Measurements from ENCODE around the gene POLE4. TPM values are rescaled to one million over a fixed set of nuclear protein-coding genes. Genes with fewer than 3 reads are reported as not detected.

POLE4 gene
- total and polyA plus RNA-seq, 7 donors: 26.7 to 147 (median 51.7) TPM

GRCh38 chr2:74966887-74967286 lies 8.4 kb downstream of the POLE4 start:
- Histone ChIP-seq H3K4me1 (no peaks in the 10 kb centered on the region), H3K27me3 (no peaks in the 10 kb centered on the region), H3K27ac (no peak overlapping the region), H3K4me3 (no peak overlapping the region), H3K9me3 (no peaks in the 10 kb centered on the region), H3K36me3 (peaks cover 0 to 46% (median 5%) of the 10 kb centered on the region in 4 donors)
- DNase-seq: no peak
- 82 to 95% methylated on average over 1 of the region's 1 CpG for WGBS, 2 donors
- TF ChIP-seq POLR2A (IDR thresholded peaks at IDR 0.05) (no peak), EP300 (IDR thresholded peaks at IDR 0.05) (no peak), POLR2AphosphoS5 (IDR thresholded peaks at IDR 0.05) (no peak), CTCF (IDR thresholded peaks at IDR 0.05) (no peak)
- intact Hi-C loops (cut with DNase I): no loop called here

- Histone ChIP-seq H3K4me3 (no peak overlapping the region), H3K36me3 (no peaks in the 10 kb centered on the region), H3K4me1 (no peaks in the 10 kb centered on the region), H3K27ac (no peak overlapping the region), H3K27me3 (no peaks in the 10 kb centered on the region), H3K9me3 (no peaks in the 10 kb centered on the region)
- DNase-seq: no peak
- 90 to 91% methylated on average over 7 of the region's 7 CpGs for WGBS, 2 donors
- intact Hi-C loops (cut with DNase I): no loop called here
- no peak for TF ChIP-seq EP300 (IDR thresholded peaks at IDR 0.05)
- TF ChIP-seq POLR2A (IDR thresholded peaks at IDR 0.05): no peak
- TF ChIP-seq POLR2AphosphoS5 (IDR thresholded peaks at IDR 0.05): no peak
- TF ChIP-seq CTCF (IDR thresholded peaks at IDR 0.05): no peak
These were observed 16.6 kb downstream of the POLE4 start for GRCh38 chr2:74975016-74975415.

- H3K36me3 ChIP-seq: no peaks in the 10 kb centered on the region
- TF ChIP-seq POLR2A (IDR thresholded peaks at IDR 0.05) (no peak), EP300 (IDR thresholded peaks at IDR 0.05) (no peak), POLR2AphosphoS5 (IDR thresholded peaks at IDR 0.05) (no peak), CTCF (IDR thresholded peaks at IDR 0.05) (no peak)
- H3K9me3 ChIP-seq: no peaks in the 10 kb centered on the region
These were observed 21.4 kb downstream of the POLE4 start for GRCh38 chr2:74979844-74980243.

GRCh38 chr2:74982577-74982976 lies 24.1 kb downstream of the POLE4 start:
- TF ChIP-seq POLR2A (IDR thresholded peaks at IDR 0.05) (no peak), POLR2AphosphoS5 (IDR thresholded peaks at IDR 0.05) (no peak), CTCF (IDR thresholded peaks at IDR 0.05) (no peak), EP300 (IDR thresholded peaks at IDR 0.05) (no peak)

More at GRCh38 chr2:74979844-74980243, 21.4 kb downstream of the POLE4 start:
- Histone ChIP-seq H3K4me1 (no peaks in the 10 kb centered on the region), H3K27me3 (no peaks in the 10 kb centered on the region), H3K4me3 (no peak overlapping the region), H3K27ac (no peak overlapping the region)
- intact Hi-C loops (cut with DNase I): no loop called here
- DNase-seq: no peak

More at GRCh38 chr2:74982577-74982976, 24.1 kb downstream of the POLE4 start:
- DNase-seq: no peak
- no peaks in the 10 kb centered on the region for H3K9me3 ChIP-seq
- no peaks in the 10 kb centered on the region for H3K36me3 ChIP-seq
- H3K4me3 ChIP-seq: no peak overlapping the region
- intact Hi-C loops (cut with DNase I): no loop called here
- H3K27me3 ChIP-seq: no peaks in the 10 kb centered on the region
- no peak overlapping the region for H3K27ac ChIP-seq
- H3K4me1 ChIP-seq: no peaks in the 10 kb centered on the region
- WGBS, 2 donors: 66 to 84% methylated on average over 3 of the region's 3 CpGs
